DMS79 treated with DMSO at 0.1 percent for 48 hours (cell line): Measurements from ENCODE around the gene CDCA7.
A peak's percentile ranks its signal among the peaks of the same experiment; 100 is the strongest.
"Not testable (repeated sequence)": the region's sequence is repeated elsewhere in the genome, so short reads cannot be mapped to it uniquely, and the experiment has no call there.

Experiments used
- DNase-seq: peaks from one replicate; lab custom pipeline; 2025; lab: John Stamatoyannopoulos, UW

The CDCA7 gene

DNA sequence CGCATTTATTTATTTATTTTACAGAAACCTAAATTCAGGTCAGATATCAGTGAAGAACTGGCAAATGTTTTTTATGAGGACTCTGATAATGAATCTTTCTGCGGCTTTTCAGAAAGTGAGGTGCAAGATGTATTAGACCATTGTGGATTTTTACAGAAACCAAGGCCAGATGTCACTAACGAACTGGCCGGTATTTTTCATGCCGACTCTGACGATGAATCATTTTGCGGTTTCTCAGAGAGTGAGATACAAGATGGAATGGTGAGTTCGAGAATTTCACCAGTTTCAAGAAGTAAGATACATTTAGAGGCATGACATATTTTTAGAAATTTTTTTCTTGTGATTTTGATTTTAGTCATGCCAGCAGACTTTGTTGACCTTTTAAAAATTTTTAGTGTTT lies 4.6 kb downstream of the CDCA7 start:
- peak; percentile 90 for DNase-seq

DNA sequence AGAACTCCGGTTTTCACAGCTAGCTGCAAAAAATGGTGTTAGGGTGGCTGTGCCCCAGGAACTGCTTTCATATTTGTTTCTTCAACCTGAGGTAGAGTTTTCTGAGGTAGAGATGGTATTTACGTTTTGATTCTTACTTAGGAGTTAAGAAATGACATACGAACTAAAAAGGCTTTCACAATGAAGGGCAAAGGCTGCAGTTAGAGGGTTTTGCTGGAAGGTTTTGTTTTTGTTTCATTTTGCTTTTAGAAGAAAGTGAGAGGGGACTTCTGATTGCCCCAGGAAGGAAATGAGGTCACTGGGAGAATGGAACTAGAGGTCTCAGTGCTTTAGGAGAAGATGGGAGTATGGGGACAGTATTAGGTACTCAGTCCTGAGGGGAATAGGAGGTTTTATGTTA lies 15.5 kb downstream of the CDCA7 start:
- no peak for DNase-seq

DNA sequence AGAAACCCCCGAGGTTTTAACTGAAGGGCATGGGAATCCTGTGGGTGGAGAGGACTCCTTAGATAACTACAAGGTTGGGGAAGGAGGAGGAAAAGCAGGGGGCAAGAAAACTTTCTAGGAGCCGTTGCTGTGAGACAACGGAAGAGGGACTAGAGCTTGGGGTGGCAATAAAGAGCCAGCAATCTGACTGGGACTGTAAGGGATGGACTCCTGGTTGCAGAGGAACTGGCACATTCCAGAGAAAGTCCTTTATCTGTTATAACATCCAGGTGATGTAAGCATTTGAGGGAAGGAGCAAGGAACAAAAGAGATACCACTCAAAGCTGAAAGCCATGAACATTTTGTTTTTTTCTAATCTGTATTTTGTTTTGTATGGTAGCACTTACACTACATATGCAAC lies 16.4 kb downstream of the CDCA7 start:
- DNase-seq: no peak

DNA sequence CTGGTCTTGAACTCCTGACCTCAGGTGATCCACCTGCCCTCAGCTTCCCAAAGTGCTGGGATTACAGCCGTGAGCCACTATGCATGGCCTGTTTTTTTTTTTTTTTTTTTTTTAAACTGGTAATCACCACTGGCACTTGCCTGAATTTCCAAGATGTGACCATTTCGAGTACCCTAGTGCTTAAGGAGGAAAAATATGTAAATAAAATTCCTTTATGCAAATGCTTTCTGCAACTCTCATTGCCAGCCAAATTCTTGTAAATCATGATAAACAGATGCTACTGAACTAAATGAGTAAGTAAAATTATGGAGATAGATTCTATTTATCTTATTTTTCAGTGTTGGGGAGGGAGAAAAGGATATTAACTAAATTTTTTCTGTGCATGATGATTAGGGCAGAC lies 18.6 kb downstream of the CDCA7 start:
- DNase-seq: no peak

DNA sequence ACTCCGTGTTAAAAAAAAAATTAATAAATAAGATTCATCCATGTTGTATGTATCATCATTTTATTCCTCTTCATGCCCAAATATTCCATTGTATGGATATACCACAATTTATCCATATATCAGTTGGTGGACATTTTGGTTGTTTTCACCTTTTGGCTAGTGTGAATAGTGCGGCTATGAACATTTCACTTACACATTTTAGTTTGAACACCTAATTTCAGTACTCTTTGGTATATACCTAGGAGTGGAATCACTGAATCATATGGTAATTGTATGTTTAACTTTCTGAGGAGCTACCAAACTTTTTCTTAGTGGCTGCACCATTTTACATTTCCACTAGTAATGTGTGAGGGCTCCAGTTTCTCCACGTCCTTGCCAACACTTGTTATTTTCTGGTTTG lies 20.0 kb downstream of the CDCA7 start:
- no peak for DNase-seq

DNA sequence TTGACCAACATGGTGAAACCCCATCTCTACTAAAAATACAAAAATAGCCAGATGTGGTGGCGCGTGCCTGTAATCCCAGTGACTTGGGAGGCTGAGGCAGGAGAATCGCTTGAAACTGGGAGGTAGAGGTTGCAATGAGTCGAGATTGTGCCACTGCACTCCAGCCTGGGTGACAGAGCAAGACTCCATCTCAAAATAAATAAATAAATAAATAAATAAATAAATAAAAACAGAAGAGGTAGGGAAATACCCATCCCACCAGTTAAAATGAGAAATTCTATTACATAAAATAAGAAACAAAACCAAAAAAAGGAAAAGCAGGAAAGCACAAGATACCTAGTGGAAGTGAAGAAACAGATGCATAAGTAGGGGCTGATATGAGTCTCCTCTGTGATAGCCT lies 30.9 kb downstream of the CDCA7 start:
- not testable (repeated sequence) for DNase-seq

DNA sequence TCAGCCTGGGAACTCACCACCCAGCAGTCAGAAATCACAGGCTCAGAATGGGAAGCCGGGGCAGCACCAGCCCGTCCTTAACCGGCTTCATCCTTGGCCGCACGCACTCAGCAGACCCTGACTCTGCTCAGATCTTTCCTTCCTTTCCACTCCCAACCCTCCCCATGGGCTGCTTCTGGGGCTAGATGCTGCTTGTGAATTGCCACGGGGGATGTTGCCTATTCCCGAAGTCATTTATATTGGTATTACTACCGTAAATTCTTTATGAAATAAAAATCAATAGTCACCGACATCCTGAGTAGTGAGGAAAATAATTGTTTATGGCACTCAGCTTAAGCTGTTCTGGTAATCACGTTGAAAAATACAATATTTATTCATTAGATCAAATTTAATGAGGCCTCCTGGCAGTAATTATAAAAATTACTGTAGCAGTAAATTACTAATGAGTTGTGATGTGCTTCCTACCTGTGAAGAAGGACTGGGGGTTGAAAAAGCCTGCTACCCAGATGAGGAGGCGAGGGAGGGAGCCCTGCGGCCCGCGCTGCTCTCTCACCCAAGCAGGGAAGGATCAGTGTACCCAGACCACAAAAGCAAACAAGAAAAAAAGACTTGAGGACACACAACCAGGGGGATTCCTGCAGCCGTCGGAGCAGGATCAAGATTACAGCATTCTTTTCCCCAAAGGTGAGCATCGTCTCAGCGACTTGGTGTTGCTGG lies 31.5 kb downstream of the CDCA7 start:
- DNase-seq: no peak

DNA sequence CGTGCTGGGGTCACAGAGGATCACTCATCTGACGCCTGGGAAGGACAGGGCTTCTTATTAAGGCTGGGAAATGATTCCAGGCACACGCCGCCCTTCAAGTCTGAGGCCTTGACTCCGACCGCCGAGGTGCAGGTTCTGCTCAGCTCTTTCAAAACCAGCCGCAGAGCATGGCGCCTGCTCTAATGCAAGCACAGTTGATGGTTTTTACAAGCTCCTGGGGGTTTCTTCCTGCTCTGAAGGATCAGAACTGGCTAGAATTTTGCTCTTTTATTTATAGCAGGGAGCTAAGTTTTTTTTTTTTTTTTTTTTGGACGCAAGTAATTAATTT lies 32.0 kb downstream of the CDCA7 start:
- DNase-seq: no peak

DNA sequence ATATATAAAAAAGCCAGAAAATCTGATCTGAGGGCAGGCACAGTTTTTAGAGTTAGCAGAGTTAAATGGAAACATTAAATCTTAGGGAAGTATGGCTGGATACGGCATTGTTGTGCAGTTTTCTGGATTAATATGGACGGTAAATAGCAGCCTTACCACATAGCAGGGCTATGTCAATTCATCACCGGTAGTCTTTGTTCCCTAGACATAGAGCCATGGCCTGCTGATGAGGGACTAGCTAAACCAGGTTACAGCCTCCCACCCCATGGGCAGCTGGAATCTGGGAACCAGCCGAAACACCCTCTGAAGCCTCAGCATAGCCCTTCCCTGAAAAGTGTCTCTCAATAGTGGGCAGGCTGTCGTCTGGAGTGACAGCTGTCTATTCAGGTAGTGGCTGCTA lies 32.4 kb downstream of the CDCA7 start:
- no peak for DNase-seq

DNA sequence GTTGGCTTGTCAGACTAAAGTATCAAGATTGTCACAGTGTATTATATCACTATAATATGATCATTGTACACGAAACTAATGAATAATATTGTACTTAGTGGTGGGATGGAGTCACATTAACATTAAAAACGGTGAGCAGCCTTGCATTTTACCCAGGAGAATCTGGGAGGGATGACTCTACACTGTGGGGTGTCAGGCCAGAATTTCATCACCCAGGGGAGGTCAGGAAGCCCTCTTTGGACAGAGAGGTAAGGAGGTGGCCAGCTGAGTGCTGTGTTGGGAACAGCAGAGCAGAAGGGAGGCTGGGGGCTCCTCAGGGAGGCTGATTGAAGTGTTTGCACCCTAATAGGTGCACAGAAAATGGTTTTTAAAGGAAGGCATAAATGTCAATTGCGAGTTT lies 33.0 kb downstream of the CDCA7 start:
- no peak for DNase-seq

DNA sequence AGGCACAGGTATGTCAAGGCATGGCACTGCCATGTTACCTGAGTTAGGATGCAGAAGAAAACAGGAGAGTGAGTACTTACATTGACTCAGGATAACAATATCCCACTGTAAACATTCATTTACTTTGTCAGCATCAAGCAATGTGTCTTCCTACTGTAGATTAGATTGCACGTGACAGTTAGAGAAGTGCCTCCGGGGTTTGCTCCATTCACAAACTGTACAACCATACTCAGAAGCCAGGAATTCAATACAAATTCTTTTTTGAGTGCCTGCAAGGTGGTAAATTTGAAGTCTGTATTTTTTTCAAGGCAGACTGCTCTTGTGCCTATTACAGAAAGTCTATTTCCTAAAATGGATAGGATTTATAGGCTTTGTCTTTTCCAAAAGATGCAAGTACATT lies 34.1 kb downstream of the CDCA7 start:
- no peak for DNase-seq

DNA sequence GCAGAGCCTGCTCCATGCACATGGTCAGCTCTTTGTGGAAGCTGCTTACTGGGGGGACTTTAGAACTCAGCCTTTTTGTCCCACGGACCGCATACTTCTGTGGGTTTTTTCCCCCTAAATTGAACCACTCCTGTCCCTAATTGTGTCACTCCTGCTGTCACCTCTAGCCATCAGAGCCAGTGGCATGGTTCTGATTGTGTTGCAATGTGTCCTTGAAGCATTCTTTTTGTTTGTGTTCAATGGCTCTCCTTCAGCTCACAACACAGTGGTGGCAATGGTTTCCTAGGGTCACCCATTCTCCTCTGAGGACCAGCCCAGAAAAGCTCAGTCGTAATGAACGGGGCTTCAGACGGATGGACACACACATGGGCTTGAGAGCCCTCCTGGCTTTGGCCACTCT lies 35.4 kb downstream of the CDCA7 start:
- no peak for DNase-seq

DNA sequence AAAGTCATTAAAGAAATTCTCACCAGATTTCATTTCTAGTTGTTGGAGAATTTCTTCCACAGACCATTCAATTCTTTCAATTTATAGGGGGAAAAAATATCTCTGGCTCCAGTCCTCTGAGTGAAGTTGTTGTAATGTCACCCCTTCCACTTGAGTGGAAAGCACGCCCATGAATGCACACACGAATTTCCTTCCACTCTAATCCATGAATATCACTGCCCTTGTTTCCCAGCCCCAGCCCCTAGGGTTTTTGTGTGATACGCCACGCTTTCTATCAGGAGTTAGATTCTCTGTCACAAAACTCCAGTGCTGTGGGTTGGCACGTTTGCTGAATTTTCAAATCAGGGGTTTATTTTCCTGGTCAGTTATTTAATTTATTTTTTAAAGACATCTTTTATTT lies 38.1 kb downstream of the CDCA7 start:
- no peak for DNase-seq

DNA sequence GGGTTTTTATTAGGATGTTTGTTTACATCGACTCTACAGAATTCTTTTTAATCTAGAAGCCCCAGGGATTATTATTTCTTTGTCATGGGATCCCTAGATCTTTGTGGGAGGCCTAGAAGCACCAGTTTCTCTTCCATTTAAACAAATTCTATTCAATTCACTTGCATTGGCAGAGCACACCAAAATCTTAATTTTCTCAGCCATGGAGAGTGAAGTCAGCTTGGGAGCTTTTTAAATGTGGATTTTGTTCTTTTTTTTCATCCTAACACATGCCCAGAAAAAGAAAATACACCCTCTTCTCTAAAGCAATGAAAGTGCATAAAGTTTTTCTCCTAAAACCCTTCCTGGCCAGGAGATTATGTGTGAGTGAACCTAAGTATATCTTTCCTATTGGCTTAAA lies 38.5 kb downstream of the CDCA7 start:
- no peak for DNase-seq

DNA sequence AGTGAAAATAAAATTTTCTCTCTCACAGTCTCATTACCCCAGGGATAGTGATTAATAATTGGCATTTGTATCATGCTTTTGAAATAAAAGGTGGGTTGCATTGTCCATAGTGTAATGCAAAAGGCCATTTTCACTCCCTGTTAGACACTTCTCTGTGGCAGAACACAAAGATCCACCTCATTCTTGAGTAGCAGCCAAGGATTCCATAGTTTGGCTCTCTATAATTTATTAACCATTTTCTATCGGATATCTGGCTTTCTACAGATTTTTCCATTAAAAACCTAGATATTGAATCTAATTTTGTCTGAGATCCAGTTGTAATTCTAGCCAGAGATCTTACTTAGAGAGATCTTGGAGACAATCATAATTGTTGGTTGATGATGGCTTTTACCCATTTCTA lies 39.0 kb downstream of the CDCA7 start:
- DNase-seq: no peak

DNA sequence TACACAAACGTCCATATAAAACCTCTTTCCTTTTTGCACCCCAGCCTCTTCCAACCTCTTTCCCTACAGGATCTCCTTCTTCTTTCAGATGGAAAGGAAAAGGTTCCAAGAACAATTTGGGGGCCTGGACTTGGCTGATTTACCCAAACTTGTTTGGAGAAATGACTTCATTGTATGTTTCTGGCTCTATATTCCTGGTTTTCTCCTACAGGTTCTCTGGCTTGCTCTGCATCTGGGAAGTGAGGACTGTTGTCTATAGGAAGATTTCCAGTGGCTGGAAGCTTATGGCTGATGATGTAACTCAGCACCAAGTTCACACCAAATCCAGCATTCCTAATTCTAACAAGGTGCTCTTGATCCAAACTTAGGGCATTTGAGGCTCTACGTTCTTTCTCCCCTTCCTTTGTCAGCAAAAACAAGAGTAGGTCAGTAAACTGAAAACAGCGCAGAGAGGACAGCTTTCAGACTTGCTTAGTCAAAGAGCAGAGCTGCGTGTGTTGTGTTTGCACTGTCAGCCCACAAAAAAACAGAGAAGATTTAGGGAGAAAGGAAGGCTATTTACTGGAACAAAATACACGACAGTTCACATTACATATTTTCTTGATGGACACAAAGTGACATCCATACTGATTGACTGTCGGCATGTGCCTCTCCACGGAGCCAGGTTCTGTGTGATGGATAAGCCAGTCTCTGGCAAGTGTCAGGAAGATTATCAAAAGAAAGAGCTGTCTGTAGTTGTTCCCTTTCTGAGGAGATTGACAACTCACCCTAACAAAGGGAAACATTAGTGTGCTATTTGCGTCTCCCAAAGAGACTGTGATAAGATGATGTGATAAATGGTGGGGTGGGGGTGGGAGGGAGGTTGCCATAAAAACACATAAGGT lies 39.7 kb downstream of the CDCA7 start:
- DNase-seq: no peak

DNA sequence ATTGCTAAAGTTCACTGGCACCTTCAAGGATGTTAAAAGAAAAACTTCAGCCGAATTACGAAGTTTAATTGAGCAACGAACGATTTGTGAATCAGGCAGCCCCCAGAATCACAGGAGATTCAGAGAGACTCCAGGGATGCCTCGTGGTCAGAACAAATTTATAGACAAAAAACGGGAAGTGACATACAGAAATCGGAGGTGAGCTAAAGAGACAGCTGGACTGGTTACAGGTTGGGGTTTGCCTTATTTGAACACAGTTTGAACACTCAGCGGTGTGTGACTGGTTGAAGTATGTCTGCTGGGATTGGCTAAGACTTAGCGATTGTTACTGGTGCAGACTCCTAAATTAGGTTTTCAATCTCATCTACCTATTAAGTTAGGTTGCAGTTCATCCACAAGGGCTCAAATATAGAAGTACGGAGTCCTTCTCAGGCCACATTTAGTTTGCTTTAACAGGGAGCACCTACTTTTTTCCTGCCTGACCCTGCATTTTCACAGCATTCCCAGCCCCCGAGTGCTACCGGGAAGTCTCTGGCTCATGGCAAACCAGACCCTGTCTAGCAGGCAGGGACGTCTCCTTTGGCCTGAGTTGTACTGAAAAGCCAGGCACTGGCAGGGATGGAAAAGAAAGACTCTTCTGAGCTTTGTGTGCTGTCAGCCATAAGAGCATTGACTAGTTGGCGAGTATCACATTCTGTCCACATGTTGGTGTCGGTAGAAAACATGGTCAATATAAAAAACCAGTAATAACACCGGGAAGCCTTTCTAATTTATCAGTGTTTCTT lies 41.1 kb downstream of the CDCA7 start:
- DNase-seq: no peak

DNA sequence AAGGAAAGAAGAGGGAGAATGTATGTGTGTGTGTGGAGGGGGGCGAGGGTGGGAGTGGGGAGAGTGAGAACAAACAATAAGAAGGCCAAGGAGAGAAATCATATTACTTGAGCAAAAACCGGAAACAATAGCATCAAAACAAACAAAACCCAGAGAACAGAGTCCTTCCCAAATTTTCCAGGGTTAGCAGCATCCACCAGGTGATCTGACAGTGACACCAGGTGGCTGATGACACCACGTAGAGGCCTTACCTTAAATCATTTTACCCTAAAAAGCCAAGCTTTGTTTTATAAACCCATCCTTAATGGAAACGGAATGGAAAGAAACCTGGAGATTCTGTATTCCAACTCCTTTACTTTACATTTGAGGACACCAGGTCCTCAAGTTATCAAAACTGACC lies 42.9 kb downstream of the CDCA7 start:
- peak; percentile 37 for DNase-seq

DNA sequence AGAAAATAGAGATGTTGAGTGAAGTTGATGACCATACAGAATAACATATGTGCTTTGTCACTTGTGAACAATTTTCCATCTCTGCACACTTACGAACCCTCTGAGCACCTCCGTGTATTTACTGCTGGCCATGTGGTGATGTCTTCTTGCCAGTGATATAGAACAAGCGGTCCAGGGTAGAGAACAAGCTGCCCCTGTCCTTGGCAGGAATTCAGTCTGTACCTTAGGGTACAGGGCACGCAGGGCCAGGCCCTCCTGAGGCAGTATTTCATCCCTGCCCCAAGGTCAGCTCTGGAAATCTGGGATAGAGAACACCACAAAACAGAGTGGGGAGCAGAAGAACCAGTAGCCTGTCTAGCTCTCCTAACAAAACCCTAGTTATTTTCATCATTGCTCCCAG lies 44.6 kb downstream of the CDCA7 start:
- DNase-seq: no peak

DNA sequence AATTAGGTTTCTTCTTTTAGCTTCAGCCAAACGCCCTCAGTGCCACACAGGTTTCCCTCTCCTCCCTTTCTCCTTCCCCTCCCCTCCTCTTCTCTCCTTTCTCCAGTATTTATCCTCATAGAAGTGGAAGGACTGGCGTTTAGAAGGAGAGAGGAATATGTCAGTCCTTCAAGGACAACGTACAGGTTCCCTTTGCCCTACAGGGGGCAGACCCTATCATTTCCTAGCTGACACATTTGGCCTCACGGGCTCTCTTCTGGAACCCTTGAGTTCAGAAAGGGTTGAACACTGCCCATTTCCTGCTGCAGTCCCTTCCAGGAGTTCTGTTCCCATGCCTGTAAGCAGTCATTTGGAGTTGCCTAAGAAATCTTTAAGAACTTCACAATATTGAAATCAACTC lies 46.1 kb downstream of the CDCA7 start:
- DNase-seq: no peak

DNA sequence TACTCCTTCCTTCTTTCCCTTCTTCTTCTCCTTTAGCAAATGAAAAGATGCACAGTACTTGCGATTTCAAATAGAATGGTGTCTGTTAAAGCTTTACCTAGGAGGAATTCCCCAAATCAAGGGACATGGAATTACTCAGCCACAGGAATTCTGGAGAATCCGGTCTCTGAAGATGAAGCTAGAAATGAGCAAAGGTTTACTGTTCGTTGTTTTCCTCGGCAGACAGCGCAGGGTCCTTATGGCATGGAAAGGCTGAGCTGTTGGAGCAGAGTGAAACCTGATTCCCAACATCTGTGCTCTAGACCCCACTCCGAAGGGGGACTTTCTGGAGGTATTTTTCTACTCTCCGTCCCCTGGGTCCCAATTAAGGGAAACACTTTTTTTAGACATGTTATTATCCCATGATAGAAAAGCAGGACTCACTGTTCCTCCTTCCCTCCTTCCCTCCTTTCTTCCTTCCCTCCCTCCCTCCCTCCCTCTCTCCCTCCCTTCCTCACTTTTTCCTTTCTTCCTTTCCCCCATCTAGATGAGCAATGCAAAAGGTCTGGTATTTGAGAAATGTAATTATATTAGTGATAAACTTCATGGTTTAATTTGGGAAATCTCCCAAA lies 47.1 kb downstream of the CDCA7 start:
- DNase-seq: peak; percentile 53

DNA sequence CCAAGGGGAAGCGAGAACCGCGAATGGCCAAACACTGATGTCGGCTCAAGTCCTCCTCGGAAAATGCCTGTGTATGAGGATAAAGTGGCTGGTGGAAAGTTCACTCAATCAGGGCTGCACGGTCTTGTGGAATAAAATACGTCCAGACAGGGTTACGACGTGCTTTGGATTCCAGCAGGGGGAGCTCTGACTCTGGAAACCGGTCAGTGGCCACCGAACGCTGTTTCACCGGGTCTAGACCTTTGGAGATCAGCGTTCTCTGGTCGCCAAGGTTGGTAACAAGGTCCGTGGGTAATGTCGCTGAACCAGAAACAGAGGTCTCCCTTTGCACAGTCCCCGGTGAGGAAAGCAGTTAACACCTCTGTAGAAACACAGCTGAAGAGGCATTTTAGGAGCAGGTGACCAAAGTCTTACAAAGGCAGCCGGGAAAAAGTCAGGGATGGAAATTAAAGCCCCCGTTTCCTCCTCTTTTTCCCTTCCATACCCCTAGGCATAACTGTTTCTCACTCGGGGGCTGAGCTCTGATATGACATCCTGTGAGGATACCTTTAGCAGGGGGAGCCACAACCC lies 47.8 kb downstream of the CDCA7 start:
- DNase-seq: peak; percentile 91
